GM23338 (cell line): ENCODE results near the gene KIAA0513.

Experiments
- CREB1 ChIP-seq: fragments of 250-450 bp; sonication (Bioruptor Pico); IDR thresholded peaks from 2 replicates; pipeline ENCODE4 v1.5.0; 2020; ENCODE audit warnings: low read depth, mild to moderate bottlenecking, moderate library complexity
- CTCF ChIP-seq, 2 experiments: fragments of 200-600 bp in 1 of 2; sonication (generic) in 1 of 2; conservative IDR thresholded peaks; 2 replicates each; pipeline versions ENCODE4 v1.5.1 to v1.6.1; 2016 to 2017; ENCODE audit warnings: antibody characterized with exemption in 2 of 2, low read depth in 2 of 2, mild to moderate bottlenecking in 2 of 2, moderate library complexity in 1 of 2
- ETS1 ChIP-seq: IDR thresholded peaks from 2 replicates; pipeline ENCODE4 v1.6.1; 2016; ENCODE audit warnings: antibody characterized with exemption
- EZH2 ChIP-seq: fragments of 200-600 bp; sonication (generic); IDR thresholded peaks from one replicate; pipeline ENCODE4 v1.8.0; 2017; ENCODE audit warnings: antibody characterized with exemption, mild to moderate bottlenecking, low read depth; ENCODE audit not compliant: unreplicated experiment
- EZH2phosphoT487 ChIP-seq: fragments of 200-600 bp; sonication (generic); IDR thresholded peaks from one replicate; pipeline ENCODE4 v1.8.1; 2018; ENCODE audit warnings: antibody characterized with exemption; ENCODE audit not compliant: unreplicated experiment
- JUNB ChIP-seq: IDR thresholded peaks from one replicate; pipeline ENCODE4 v1.6.1; 2016; ENCODE audit warnings: antibody characterized with exemption; ENCODE audit not compliant: unreplicated experiment
- NANOG ChIP-seq: IDR thresholded peaks from 2 replicates; pipeline ENCODE4 v1.6.1; 2016; ENCODE audit warnings: antibody characterized with exemption, borderline replicate concordance
- POLR2AphosphoS5 ChIP-seq: IDR thresholded peaks from 2 replicates; pipeline ENCODE4 v1.6.1; 2016; ENCODE audit warnings: antibody characterized with exemption, low read depth
- STAT1 ChIP-seq: IDR thresholded peaks from one replicate; pipeline ENCODE4 v1.6.1; 2016; ENCODE audit warnings: antibody characterized with exemption; ENCODE audit not compliant: unreplicated experiment
- ZNF114 ChIP-seq: fragments of 250-450 bp; sonication (Bioruptor Pico); IDR thresholded peaks from 2 replicates; pipeline ENCODE4 v1.5.0; 2020; ENCODE audit warnings: mild to moderate bottlenecking, moderate library complexity
- ZNF462 ChIP-seq: fragments of 250-450 bp; sonication (Bioruptor Pico); IDR thresholded peaks from 2 replicates; pipeline ENCODE4 v1.5.0; 2020; ENCODE audit warnings: mild to moderate bottlenecking, moderate library complexity
- TF ChIP-seq, protein P1 (sequence below): IDR thresholded peaks from one replicate; pipeline ENCODE4 v1.6.1; 2018; ENCODE audit warnings: antibody characterized with exemption; ENCODE audit not compliant: unreplicated experiment

GRCh38 chr16:85104821-85105391 lies 77.3 kb downstream of the KIAA0513 start:
- TF ChIP-seq, protein P1, sequence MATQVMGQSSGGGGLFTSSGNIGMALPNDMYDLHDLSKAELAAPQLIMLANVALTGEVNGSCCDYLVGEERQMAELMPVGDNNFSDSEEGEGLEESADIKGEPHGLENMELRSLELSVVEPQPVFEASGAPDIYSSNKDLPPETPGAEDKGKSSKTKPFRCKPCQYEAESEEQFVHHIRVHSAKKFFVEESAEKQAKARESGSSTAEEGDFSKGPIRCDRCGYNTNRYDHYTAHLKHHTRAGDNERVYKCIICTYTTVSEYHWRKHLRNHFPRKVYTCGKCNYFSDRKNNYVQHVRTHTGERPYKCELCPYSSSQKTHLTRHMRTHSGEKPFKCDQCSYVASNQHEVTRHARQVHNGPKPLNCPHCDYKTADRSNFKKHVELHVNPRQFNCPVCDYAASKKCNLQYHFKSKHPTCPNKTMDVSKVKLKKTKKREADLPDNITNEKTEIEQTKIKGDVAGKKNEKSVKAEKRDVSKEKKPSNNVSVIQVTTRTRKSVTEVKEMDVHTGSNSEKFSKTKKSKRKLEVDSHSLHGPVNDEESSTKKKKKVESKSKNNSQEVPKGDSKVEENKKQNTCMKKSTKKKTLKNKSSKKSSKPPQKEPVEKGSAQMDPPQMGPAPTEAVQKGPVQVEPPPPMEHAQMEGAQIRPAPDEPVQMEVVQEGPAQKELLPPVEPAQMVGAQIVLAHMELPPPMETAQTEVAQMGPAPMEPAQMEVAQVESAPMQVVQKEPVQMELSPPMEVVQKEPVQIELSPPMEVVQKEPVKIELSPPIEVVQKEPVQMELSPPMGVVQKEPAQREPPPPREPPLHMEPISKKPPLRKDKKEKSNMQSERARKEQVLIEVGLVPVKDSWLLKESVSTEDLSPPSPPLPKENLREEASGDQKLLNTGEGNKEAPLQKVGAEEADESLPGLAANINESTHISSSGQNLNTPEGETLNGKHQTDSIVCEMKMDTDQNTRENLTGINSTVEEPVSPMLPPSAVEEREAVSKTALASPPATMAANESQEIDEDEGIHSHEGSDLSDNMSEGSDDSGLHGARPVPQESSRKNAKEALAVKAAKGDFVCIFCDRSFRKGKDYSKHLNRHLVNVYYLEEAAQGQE = no peak
- TF ChIP-seq CTCF (conservative IDR thresholded peaks at IDR 0.05; ENCODE audit: low read depth in 2 of 2) (no peak), EZH2 (no peak), POLR2AphosphoS5 (no peak), EZH2phosphoT487 (no peak), ETS1 (no peak), STAT1 (no peak), JUNB (no peak), CREB1 (CRISPR knock-in tag) (no peak), ZNF114 (CRISPR knock-in tag) (no peak), NANOG (no peak), ZNF462 (CRISPR knock-in tag) (no peak)
